Activated naive CD4-positive, alpha-beta T cell treated with anti-CD3 and anti-CD28 coated beads, Interleukin-2, amount 50 U/mL, for 16 hours (primary cell): ENCODE data around the gene USP17L22.
A peak's percentile ranks its signal among the peaks of the same experiment; 100 is the strongest.
"Not testable (repeated sequence)": the region's sequence is repeated elsewhere in the genome, so short reads cannot be mapped to it uniquely, and the experiment has no call there.

Experiments
- DNase-seq: peaks from one replicate; pipeline ENCODE4 v3.0.0-alpha.2; 2020

USP17L22 gene

GRCh38 chr4:9267319-9267718 is at the start of gene USP17L22:
Gene USP17L22 (plus strand): TSS chr4:9267619. CDS start chr4:9267619, 0 bp downstream.
- DNase-seq: not testable (repeated sequence)

GRCh38 chr4:9219852-9220251 is 47.6 kb upstream of the USP17L22 start, which contains the start of gene USP17L12:
Gene USP17L12 (plus strand): TSS chr4:9220152. CDS start chr4:9220152, 0 bp downstream.
- DNase-seq: not testable (repeated sequence)

GRCh38 chr4:9224596-9224995 is 42.8 kb upstream of the USP17L22 start, which contains the start of gene USP17L13:
Gene USP17L13 (plus strand): TSS chr4:9224896. CDS start chr4:9224896, 0 bp downstream.
- not testable (repeated sequence) for DNase-seq

- DNase-seq: not testable (repeated sequence)
Observed at GRCh38 chr4:9230249-9230648, 37.2 kb upstream of the USP17L22 start.

GRCh38 chr4:9234085-9234484 is 33.3 kb upstream of the USP17L22 start, which contains the start of gene USP17L15:
Gene USP17L15 (plus strand): TSS chr4:9234385. CDS start chr4:9234385, 0 bp downstream.
- DNase-seq: not testable (repeated sequence)

GRCh38 chr4:9238461-9238860 is 29.0 kb upstream of the USP17L22 start:
- not testable (repeated sequence) for DNase-seq

GRCh38 chr4:9243579-9243978 is 23.8 kb upstream of the USP17L22 start, which contains the start of gene USP17L17:
Gene USP17L17 (plus strand): TSS chr4:9243879. CDS start chr4:9243879, 0 bp downstream.
- DNase-seq: not testable (repeated sequence)

- not testable (repeated sequence) for DNase-seq
Observed at GRCh38 chr4:9247953-9248680, 19.3 kb upstream of the USP17L22 start, which contains the start of gene USP17L18. Gene USP17L18 (plus strand): TSS chr4:9248630. CDS start chr4:9248630, 0 bp downstream.

GRCh38 chr4:9253078-9253477 is 14.3 kb upstream of the USP17L22 start, which contains the start of gene USP17L19:
Gene USP17L19 (plus strand): TSS chr4:9253378. CDS start chr4:9253378, 0 bp downstream.
- not testable (repeated sequence) for DNase-seq

- not testable (repeated sequence) for DNase-seq
Observed at GRCh38 chr4:9257824-9258223, 9.6 kb upstream of the USP17L22 start, which contains the start of gene USP17L20. Gene USP17L20 (plus strand): TSS chr4:9258124. CDS start chr4:9258124, 0 bp downstream.

GRCh38 chr4:9262572-9262971 is 4.8 kb upstream of the USP17L22 start, which contains the start of gene USP17L21:
Gene USP17L21 (plus strand): TSS chr4:9262872. CDS start chr4:9262872, 0 bp downstream.
- not testable (repeated sequence) for DNase-seq

- DNase-seq: peak; percentile 6
Observed at GRCh38 chr4:9271719-9272118, 4.3 kb downstream of the USP17L22 start.
